ENCODE results near the gene TMTC1.

DNA sequence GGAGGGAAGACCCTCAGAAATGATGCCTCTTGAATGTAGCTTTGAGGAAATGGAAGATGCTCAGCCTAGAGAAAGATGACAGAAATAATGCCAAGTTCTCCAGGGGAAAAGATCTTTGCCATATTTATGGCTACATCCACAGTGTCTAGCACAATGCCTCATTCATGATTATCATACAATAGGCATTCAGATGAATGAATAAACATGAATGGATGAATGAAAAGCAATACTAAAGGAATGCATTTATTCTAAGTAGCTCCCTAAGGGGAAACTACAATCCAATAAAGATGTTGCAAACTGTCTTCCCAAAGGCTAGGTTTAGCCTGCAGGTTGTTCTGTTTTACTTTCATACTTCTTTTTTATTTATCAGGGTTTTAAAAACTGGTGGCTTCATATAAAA, 12.0 kb downstream of the TMTC1 start:
- TF ChIP-seq, protein P1, sequence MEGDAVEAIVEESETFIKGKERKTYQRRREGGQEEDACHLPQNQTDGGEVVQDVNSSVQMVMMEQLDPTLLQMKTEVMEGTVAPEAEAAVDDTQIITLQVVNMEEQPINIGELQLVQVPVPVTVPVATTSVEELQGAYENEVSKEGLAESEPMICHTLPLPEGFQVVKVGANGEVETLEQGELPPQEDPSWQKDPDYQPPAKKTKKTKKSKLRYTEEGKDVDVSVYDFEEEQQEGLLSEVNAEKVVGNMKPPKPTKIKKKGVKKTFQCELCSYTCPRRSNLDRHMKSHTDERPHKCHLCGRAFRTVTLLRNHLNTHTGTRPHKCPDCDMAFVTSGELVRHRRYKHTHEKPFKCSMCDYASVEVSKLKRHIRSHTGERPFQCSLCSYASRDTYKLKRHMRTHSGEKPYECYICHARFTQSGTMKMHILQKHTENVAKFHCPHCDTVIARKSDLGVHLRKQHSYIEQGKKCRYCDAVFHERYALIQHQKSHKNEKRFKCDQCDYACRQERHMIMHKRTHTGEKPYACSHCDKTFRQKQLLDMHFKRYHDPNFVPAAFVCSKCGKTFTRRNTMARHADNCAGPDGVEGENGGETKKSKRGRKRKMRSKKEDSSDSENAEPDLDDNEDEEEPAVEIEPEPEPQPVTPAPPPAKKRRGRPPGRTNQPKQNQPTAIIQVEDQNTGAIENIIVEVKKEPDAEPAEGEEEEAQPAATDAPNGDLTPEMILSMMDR (optimal IDR thresholded peaks at IDR 0.05 in 1 of 3, IDR thresholded peaks at IDR 0.05 in 1 of 3, conservative IDR thresholded peaks at IDR 0.05 in 1 of 3; ENCODE audit: extremely low read depth in 1 of 3, insufficient read depth in 2 of 3, low read length in 3 of 3) = no peak
- no peak for TF ChIP-seq EZH2 (IDR thresholded peaks at IDR 0.05; ENCODE audit: low read length)
